GM21619 (cell line): ENCODE measurements around the gene ZYG11B.
"Not testable (repeated sequence)": the region's sequence is repeated elsewhere in the genome, so short reads cannot be mapped to it uniquely, and the experiment has no call there.

Experiments used
- ATAC-seq: cut with Tn5 transposase; IDR thresholded peaks from one replicate; pipeline ENCODE4 v1.9.1; 2021; ENCODE audit not compliant: unreplicated experiment

The ZYG11B gene

GRCh38 chr1:52751589-52752483, 25.6 kb downstream of the ZYG11B start:
- no peak for ATAC-seq

GRCh38 chr1:52752484-52752826, 26.2 kb downstream of the ZYG11B start:
- no peak for ATAC-seq

DNA sequence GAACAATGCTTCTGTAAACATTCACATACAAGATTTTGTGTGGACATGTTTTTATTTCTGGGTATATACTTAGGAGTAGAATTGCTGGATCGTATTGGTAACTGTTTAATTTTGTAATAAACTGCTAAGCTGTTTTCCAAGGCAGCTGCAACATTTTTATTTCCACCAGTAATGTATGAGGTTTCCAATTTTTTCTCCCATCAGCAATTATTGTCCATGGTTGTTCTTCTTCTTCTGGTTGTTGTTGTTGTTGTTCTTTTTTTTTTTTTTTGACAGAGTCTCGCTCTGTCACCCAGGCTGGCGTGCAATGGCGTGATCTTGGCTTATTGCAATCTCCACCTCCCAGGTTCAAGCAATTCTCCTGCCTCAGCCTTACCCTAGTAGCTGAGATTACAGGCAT, 26.9 kb downstream of the ZYG11B start:
- no peak for ATAC-seq

DNA sequence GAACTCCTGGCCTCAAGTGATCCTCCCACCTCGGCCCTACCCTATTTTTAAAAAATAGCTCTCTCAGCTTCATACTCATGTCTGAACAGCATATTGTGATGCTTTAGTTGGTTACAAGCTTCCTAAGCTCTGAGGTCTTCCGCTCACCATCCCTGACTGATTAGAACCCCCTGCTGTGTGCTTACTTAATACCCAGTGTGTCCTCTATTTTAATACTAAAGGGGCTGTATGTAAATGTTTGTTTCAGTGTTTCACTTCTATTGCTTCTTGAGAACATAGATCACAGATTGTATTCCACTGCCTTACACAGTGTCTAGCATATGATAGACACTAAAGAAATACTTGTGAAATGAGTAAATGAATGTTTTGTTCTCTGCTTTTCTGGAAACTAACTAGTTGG, 29.8 kb downstream of the ZYG11B start:
- no peak for ATAC-seq

DNA sequence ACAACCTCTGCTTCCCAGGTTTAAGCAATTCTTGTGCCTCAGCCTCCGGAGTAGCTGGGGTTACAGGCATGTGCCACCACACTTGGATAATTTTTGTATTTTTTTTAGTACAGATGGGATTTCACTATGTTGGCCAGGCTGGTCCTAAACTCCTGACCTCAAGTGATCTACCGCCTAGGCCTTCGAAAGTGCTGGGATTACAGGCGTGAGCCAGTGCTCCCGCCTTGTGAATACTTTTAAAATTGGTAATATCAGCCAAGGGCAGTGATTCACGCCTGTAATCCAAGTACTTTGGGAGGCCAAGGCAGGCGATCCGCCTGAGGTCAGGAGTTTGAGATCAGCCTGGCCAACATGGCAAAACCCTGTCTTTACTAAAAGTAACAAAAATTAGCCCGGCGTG, 33.7 kb downstream of the ZYG11B start:
- no peak for ATAC-seq

GRCh38 chr1:52767596-52768280, 41.5 kb downstream of the ZYG11B start:
- ATAC-seq, result no peak

- no peak for ATAC-seq
These were observed 43.2 kb downstream of the ZYG11B start for GRCh38 chr1:52769346-52770033.

GRCh38 chr1:52771384-52771783, 45.1 kb downstream of the ZYG11B start:
- ATAC-seq, result no peak

GRCh38 chr1:52786148-52786547, 59.9 kb downstream of the ZYG11B start:
- no peak for ATAC-seq

- ATAC-seq, result not testable (repeated sequence)
These were observed 64.2 kb downstream of the ZYG11B start for GRCh38 chr1:52790429-52790828.

DNA sequence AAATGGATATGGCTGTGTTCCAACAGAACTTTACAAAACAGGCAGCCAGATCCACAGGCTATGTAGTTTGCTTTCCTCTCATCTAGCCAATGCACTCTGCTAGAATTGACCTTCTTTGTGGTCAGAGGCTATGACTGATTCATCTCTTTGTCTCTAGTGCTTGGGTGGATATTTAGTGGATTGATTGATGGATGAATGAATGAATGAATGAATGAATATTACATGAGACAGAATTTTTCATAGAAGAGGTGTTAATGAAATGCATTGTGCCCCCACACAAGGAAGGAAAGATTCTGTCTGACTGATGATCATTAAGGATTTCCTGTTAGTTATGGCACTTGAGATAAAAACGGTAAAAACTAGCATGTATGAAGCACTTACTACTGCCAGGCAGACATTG, 65.8 kb downstream of the ZYG11B start:
- ATAC-seq, result no peak

DNA sequence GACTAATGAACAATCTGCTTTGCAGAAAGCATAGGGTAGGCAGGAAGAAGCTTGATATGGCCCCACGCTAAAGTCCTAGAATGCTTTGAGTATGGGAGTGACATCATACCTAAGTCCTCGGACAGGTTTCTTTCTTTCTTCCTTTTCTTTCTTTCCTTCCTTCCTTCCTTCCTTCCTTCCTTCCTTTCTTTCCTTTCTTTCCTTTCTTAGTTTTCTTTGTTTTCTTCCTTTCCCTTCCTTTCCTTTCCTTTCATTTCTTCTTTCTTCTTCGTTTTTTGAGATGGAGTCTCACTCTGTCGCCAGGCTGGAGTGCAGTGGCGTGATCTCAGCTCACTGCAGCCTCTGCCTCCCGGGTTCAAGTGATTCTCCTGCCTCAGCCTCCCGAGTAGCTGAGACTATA, 67.5 kb downstream of the ZYG11B start:
- not testable (repeated sequence) for ATAC-seq

GRCh38 chr1:52795464-52795863, 69.2 kb downstream of the ZYG11B start:
- ATAC-seq, result no peak

DNA sequence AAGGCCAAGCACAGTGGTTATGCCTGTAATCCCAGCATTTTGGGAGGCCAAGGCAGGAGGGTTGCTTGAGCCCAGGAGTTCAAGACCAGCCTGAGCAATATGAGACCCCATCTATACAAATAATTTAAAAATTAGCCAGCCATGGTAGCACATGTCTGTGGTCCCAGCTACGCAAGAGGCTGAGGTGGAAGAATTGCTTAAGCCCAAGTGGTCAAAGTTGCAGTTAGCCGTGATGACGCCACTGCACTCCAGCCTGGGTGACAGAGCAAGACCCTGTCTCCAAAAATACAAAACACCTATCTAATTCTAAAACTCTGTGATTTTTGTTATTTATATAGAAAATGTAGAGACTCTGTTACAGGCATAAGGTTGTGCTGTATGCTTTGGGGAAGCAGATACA, 72.1 kb downstream of the ZYG11B start:
- no peak for ATAC-seq

DNA sequence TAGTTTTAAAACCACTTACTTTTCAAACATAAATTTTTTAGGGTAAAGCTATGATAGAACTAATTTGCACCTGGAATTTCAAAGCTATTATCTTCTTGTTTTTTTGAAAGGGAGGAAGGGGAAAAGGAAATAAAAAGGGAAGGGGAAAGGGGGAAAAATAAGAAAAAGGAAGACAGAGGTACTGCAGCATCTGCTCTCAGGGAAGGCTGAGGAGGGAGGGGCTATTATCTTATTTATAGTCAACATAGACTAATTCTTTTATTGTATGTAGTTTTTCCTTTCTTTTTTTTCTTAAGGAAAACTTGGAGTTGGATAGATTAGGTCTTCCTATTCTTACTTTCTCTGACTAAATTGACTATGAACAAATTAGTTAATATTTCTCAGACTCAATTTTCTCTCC, 74.8 kb downstream of the ZYG11B start:
- ATAC-seq, result no peak

DNA sequence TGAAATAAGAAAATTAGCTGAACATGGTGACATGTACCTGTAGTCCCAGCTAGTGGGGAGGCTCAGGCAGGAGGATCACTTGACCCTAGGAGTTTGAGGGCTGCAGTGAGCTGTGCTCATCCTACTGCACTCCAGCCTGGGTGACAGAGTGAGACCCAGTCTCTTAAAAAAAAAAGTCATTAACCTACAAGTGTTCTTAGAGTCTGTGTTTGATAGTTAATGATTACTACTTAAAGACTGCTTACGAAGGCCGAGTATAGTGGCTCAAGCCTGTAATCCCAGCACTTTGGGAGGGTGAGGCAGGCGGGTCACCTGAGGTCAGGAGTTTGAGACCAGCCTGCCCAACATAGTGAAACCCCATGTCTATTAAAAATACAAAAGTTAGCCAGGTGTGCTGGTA, 77.8 kb downstream of the ZYG11B start:
- not testable (repeated sequence) for ATAC-seq

- ATAC-seq, result no peak
These were observed 88.2 kb downstream of the ZYG11B start for GRCh38 chr1:52814465-52814864.

- ATAC-seq, result not testable (repeated sequence)
These were observed 94.6 kb downstream of the ZYG11B start for GRCh38 chr1:52820830-52821229.

- no peak for ATAC-seq
These were observed 99.6 kb downstream of the ZYG11B start for GRCh38 chr1:52825868-52826267.

DNA sequence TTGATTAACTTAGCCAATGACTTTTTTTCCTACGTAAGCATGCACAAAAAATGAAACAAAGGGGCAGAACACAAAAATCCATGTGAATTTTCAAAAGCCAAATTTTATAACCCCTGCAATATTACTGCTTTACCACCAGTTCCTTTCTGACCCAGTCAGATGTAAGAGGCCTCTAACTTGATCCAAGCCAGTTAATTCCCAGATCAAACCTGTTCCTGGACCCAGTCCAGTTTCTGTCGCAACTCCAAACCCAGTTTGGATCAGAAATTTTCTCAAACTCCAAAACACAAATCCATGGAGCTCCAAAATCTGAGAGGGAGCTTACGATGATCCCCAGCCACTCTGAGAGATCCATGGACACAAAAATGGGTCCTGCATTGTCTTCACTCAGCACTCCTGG, 108.5 kb downstream of the ZYG11B start:
- no peak for ATAC-seq

- ATAC-seq, result no peak
These were observed 109.8 kb downstream of the ZYG11B start for GRCh38 chr1:52836035-52836434.

DNA sequence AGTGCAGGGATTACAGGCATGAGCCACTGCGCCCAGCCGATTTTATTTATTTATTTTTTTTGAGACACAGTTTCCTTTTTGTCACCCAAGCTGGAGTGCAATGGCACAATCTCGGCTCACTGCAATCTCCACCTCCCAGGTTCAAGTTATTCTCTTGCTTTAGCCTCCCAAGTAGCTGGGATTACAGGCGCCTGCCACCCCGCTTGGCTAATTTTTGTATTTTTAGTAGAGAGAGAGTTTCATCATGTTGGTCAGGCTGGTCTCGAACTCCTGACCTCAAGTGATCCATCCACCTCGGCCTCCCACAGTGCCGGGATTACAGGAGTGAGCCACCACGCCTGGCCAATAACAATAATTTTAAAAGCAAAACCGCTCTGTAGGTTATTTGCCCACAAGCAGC, 112.9 kb downstream of the ZYG11B start:
- not testable (repeated sequence) for ATAC-seq
